HG03175 (cell line): ENCODE measurements around the gene ADAMTS14.
"Not testable (repeated sequence)": the region's sequence is repeated elsewhere in the genome, so short reads cannot be mapped to it uniquely, and the experiment has no call there.

Experiments used
- ATAC-seq: cut with Tn5 transposase; IDR thresholded peaks from one replicate; pipeline ENCODE4 v1.9.1; 2021; ENCODE audit warnings: mild to moderate bottlenecking, moderate library complexity; ENCODE audit not compliant: unreplicated experiment

The ADAMTS14 gene, protein sequence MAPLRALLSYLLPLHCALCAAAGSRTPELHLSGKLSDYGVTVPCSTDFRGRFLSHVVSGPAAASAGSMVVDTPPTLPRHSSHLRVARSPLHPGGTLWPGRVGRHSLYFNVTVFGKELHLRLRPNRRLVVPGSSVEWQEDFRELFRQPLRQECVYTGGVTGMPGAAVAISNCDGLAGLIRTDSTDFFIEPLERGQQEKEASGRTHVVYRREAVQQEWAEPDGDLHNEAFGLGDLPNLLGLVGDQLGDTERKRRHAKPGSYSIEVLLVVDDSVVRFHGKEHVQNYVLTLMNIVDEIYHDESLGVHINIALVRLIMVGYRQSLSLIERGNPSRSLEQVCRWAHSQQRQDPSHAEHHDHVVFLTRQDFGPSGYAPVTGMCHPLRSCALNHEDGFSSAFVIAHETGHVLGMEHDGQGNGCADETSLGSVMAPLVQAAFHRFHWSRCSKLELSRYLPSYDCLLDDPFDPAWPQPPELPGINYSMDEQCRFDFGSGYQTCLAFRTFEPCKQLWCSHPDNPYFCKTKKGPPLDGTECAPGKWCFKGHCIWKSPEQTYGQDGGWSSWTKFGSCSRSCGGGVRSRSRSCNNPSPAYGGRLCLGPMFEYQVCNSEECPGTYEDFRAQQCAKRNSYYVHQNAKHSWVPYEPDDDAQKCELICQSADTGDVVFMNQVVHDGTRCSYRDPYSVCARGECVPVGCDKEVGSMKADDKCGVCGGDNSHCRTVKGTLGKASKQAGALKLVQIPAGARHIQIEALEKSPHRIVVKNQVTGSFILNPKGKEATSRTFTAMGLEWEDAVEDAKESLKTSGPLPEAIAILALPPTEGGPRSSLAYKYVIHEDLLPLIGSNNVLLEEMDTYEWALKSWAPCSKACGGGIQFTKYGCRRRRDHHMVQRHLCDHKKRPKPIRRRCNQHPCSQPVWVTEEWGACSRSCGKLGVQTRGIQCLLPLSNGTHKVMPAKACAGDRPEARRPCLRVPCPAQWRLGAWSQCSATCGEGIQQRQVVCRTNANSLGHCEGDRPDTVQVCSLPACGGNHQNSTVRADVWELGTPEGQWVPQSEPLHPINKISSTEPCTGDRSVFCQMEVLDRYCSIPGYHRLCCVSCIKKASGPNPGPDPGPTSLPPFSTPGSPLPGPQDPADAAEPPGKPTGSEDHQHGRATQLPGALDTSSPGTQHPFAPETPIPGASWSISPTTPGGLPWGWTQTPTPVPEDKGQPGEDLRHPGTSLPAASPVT

DNA sequence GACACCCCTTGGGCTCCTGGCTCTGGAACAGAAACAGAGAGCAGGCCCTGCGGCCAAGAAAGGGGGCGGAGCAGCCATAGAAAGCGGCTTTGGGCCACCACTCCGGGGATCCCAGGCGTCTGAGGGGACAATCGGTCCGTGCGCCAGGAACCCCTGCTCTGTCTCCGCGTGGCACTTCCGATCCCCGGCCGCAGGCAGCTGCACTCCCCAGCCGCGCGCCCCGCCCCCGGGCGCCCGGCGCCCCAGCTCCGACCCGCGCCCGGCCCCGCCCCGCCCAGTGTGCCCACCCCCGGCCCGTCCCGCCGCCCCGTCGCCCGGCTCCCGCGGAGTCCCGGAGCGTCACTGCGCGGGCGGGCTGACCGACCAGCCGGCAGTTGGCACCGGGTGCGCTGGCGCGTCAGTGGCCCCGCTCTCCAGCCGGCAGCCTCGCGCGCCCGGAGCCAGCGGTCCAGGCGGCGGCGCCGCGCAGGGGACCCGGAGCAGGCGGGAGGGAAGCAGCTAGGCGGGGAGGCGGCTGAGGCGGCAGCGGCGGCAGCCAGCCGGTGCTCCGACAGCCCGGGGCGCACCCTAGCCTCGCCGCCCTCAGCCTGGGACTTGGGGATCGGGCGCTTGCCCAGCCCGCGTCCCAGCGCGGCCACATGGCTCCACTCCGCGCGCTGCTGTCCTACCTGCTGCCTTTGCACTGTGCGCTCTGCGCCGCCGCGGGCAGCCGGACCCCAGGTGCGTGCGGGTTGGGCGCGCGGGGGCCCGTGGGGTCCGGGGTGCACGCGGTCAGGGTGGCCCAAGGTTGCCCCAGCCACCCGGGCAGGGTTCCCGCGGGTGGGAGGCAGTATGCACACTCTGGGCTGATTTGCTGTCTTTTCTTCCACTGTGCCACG, at the start of gene ADAMTS14:
Gene ADAMTS14, plus strand, starts transcription at position 342 of the 878 bp plus-strand sequence. Its CDS starts 297 bp downstream, at position 639.
- no peak for ATAC-seq

DNA sequence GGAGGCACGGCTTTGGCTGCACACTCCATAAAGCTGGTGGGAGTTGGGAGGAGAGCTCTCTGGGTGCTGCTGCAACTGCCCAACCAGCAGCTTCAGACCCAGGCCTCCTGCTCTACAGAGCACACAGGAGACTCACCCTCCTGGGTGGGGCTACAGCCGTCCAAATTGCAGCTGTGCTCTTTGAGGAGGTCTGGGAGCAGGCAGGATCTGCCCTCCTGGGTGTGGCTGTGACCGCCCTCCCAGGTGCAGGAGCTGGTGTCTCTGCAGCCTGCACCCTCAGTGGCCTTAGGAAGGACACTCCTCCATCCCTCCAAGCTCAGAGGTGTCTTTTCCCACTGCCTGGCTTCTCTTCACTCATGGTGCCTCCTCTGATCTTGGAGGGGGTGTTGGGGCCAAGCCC, 49.8 kb upstream of the ADAMTS14 start:
- no peak for ATAC-seq

DNA sequence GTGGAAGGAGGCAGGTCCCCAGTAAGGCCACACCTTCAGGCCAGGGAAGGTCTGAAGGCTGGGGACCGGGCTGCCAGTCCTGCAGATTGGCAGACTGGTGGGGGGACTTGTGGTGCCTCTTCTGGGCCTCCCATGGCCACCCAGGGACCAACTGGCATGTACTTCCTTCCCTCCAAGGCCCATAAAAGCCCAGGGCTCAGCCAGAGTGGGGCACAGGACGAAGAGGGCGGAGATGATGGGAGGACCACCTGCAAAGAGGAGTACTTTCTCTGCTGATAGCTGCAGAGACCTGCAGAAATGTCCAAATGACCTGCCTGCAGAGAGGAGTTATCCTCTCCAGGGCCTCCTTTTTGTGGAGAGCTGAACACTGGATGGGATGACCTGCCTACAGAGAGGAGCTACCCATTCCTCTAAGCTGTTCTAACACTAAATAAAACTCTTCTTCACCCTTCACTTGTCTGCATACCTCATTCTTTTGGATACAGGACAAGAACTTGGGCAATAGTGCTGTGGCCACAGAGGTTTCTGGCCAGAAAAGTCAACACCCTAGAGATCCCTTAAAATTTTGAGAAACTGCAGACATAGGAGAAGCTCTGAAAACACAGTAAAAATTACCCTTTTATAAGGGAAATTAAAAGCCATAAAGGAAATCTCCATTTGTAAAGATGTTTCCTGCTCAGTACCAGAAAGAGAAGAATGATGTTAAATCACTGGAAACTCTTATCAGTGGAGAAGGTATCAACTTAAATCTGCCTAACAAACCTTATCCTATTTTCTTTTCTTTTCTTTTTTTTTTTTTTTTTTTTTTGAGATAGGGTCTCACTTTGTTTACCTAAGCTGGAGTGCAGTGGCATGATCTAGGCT, 49.1 kb upstream of the ADAMTS14 start:
- ATAC-seq = no peak

DNA sequence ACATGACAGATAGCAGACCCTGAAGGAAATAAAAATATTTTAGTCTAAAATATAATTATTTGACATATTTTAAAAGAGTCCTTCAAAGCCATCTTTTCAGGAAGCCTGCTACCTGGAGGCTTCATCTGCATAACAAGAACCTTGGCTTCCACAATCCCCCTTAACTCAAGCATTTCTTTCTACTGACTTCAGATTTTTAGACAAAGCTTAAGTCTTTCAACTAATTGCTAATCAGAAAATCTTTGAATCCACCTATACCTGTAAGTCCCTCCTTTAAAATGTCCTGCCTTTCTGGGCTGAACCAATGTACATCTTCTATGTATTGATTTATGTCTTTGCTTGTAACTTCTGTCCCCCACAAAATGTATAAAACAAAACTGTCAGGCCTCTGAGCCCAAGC, 46.2 kb upstream of the ADAMTS14 start:
- no peak for ATAC-seq

DNA sequence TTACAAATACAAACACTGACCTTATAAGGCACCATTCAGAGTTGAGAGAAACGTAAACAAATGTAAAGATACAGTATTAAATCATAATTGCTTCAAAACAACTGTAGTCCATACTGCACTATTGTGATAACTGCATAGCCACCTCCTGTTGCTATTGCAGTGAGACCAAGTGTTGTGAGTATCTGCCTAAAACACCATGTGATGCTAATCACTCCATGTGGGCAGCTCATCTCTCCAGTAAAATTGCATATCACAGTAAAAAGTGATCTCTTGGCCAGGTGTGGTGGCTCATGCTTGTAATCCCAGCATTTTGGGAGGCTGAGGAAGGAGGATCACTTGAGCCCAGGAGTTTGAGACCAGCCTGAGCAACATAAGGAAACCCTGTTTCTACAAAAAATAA, 43.0 kb upstream of the ADAMTS14 start:
- ATAC-seq = no peak

DNA sequence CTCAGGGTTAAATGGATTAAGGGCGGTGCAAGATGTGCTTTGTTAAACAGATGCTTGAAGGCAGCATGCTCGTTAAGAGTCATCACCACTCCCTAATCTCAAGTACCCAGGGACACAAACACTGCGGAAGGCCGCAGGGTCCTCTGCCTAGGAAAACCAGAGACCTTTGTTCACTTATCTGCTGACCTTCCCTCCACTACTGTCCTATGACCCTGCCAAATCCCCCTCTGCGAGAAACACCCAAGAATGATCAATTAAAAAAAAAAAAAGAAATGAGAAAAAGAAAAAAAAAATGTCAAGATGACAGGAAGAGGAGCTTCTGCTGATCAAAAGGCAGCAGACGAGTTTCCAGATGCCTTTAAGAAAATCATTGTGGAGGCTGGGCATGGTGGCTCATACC, 40.6 kb upstream of the ADAMTS14 start:
- ATAC-seq = not testable (repeated sequence)

DNA sequence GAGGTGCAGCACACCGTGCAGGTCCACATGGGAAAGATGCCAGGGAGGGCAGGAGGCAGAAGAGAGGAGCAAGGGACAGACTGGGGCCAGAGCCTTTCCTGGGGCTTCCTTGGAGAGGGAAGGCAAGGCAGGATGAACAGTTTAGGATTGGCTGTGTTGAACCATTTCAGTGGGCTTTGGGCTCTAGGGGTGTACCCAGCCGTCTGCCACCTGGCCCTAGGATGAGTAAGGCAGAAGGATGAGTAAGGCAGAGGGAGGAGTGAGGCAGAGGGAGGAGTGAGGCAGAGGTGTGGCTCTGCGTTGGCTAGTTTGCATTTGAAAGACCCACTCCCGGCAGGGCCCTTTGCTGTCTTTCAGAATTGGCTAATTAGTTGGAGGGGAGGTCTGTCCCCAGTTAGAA, 38.3 kb upstream of the ADAMTS14 start:
- ATAC-seq = no peak

DNA sequence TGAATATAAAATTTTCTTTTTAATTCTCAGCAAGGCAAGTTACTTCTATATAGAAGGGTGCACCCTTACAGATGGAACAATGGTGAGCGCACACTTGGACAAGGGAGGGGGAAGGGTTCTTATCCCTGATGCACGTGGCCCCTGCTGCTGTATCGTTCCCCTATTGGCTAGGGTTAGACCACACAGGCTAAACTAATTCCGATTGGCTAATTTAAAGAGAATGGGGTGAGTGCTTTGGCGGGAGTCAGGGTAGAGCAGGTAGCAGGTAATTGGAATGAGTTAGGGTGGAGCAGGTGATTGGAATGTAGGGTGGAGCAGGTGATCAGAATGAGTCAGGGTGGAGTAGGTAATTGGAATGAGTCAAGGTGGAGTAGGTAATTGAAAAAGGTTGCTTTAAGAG, 37.8 kb upstream of the ADAMTS14 start:
- ATAC-seq = not testable (repeated sequence)

DNA sequence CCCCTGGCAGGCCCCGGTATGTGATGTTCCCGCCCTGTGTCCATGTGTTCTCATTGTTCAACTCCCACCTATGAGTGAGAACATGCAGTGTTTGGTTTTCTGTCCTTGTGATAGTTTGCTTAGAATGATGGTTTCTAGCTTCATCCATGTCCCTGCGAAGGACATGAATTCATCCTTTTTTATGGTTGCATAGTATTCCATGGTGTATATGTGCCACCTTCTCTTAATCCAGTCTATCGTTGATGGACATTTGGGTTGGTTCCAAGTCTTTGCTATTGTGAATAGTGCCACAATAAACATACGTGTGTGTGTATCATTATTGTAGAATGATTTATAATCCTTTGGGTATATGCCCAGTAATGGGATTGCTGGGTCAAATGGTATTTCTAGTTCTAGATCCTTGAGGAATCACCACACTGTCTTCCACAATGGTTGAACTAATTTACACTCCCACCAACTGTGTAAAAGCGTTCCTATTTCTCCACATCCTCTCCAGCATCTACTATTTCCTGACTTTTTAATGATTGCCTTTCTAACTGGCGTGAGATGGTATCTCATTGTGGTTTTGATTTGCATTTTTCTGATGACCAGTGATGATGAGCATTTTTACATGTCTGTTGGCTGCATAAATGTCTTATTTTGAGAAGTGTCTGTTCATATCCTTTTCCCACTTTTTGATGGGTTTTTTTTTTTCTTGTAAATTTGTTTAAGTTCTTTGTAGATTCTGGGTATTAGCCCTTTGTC, 32.5 kb upstream of the ADAMTS14 start:
- ATAC-seq = not testable (repeated sequence)

DNA sequence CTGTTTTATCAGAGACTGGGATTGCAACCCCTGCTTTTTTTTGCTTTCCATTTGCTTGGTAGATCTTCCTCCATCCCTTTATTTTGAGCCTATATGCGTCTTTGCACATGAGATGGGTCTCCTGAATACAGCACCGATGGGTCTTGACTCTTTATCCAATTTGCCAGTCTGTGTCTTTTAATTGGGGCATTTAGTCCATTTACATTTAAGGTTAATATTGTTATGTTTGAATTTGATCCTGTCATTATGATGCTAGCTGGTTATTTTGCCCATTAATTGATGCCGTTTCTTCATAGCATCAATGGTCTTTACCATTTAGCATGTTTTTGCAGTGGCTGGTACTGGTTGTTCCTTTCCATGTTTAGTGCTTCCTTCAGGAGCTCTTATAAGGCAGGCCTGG, 29.0 kb upstream of the ADAMTS14 start:
- not testable (repeated sequence) for ATAC-seq

DNA sequence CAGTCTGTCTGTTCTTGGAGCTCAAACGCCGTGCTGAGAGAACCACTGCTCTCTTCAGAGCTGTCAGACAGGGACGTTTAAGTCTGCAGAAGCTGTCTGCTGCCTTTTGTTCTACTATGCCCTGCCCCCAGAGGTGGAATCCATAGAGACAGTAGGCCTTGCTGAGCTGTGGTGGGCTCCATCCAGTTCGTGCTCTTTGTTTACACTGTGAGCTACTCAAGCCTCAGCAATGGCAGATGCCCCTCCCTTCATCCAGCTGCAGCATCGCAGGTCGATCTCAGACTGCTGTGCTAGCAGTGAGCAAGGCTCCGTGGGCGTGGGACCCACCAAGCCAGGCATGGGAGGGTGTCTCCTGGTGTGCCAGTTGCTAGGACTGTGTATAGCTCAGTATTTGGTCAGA, 27.3 kb upstream of the ADAMTS14 start:
- not testable (repeated sequence) for ATAC-seq

DNA sequence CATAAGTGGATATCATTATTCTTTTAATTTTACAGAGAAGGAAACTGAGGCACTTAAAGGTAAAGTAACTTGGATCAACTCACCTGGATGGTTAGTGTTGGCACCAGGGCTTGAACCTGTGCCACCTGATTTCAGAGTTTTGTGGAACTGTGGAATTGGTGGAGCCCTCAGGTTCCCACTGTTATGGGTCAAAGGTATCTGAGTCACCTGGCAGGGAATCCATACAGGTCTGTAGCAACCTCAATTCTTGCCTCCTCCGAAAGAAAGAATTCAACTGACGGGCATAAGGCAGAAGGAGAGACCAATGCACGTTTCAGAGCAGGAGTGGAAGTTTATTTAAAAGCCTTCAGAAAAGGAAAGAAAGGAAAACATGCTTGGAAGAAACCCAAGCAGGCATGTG, 25.2 kb upstream of the ADAMTS14 start:
- ATAC-seq = no peak

DNA sequence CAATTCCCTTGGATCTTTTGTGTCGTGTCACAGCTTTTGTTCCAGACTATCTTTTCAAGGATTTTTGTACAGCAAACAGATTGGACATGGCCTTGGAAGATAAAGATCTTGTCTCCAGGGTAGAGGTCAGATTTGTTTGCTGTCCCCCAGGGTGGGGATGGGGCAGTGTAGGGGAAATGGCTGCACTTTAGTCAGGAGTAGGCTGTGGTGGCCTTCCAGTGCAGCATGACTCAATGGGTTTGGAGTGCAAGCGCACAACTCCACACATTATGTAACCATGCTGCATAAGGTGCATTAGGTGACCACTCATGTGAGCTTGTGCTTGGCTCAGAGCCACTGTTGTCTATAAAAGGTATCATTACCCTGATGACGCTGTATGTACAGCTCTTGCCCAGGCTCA, 23.9 kb upstream of the ADAMTS14 start:
- no peak for ATAC-seq

DNA sequence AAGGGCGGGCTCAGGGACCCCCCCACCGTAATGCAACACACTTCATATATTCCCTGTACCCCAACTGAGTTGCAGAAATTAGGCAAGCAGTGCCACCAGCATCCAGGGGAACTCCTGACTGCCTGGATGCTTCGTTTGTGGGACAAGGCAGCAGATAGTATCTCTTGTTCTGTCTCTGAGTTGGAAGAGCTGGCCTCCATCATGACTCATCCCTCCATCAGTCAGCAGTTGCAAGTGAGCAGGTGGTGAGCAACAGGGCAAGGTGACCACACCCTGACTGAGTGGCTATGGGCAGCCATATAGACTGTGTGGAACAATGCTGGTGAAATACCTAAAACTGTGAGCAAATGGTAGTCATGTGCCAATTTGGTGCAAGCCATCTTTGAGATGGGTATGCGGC, 22.8 kb upstream of the ADAMTS14 start:
- no peak for ATAC-seq

DNA sequence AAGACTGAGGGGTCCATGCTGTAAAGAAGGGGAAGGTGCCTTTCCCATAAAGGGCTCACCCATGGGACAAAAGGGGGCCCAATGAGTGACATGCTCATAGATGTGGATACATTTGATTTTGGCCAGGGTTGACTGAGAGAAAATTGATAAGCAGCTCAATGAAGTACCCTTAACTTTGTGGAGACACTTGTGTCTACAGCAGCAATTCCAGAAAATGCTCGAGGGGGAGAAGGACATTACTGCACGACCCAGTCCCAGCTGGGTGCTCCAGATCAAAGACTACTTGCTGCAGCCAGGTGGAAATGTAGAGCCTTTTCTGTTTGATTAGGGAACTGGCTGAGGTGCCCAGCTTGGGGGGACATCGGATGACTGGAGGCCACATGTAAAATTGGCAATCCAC, 22.2 kb upstream of the ADAMTS14 start:
- no peak for ATAC-seq

DNA sequence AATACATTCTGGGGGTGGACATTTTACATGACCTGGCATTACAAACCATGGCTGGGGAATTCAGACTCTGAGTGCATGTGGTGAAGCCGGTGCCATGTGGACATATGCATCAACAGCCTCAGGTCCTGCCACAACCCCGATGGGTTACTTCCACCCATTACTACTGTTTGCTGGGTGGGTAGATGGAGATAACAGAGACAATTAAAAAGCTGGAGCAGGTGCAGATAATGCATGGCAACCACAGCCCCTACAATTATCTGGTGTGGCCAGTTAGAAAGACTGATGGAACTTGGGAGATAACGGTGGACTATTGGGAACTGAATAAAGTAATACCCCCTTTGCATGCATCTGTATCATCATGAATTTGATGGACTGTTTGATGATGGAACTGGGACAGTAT, 21.6 kb upstream of the ADAMTS14 start:
- ATAC-seq = no peak

DNA sequence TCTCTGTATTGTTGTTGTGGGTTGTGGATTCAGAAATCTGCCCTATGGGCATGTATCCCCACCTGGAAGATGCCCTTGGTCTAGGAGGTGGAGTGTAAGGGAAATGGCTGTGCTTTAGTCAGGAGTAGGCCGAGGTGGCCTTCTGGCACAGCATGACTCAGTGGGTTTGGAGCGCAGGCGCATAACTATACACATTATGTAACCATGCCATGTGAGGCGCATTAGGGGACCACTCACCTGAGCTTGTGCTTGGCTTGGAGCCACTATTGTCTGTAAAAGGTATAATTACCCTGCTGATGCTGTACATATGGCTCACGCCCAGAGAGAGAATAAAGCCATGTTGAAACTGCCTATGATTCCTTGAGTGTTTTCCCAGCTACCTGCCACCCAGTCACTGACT, 20.6 kb upstream of the ADAMTS14 start:
- no peak for ATAC-seq

DNA sequence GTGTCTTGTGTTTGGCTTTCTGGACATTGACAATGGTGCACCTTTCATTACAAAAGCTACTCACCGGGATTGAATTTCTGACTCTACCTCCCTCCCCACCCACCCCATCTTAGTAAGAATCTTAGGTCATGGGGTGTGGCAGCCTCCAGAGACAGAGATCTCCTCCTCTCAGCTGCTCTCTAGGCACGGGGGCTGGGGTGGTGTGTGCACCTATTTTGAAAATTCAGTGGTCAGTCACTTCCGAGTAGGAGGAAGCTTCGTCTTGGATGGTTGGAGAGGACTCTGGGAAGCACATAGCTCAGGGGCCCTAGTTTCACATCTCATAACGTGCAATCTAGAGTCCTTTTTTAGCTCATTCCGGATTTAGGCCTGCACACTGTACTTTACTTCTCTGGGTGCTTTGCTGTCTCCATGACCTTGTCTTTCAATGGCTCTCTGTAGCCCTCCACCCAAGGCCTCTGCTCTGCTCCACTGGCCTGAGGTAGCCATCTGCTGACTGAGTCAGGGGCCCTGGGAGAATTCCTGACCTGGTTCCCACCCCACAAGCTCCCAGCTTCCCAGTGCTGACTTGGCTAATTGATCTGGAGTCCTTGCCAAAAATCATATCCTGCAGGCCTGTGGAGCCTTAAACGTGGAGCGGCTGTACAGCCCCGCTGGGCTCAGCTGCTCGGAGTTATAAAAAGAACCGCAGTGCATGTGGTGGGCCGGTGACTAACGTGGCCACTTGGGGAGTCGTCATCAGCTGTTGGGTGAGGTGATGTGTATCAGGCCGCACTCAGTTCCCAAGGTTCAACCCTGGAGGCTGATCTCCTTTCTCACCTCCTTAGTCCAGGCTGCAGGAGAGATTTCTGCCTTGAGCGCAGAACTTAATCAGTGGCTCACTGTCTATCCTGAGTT, 19.3 kb upstream of the ADAMTS14 start:
- no peak for ATAC-seq
